Endothelial cell of umbilical vein (primary cell): ENCODE measurements around the gene DNAH10. TPM values are rescaled to one million over a fixed set of nuclear protein-coding genes. Genes with fewer than 3 reads are reported as not detected.

ENCODE experiments used
- BruUV-seq: library from RNA; stranded (reverse); fragments of 400-500 nt; replicated peaks from 2 replicates; lab custom pipeline; 2021; lab: Mats Ljungman, UMichigan
- CTCF ChIA-PET: fragments of 300-600, 350-600 bp; sonication (Branson Sonifier 250); formaldehyde crosslinking; loops from one replicate; lab custom pipeline; 2021; ENCODE audit warnings: antibody characterized with exemption, inconsistent platforms; lab: Charles Lee
- POLR2A ChIA-PET: fragments of 300-600, 350-600 bp; sonication (Branson Sonifier 250); formaldehyde crosslinking; loops from one replicate; lab custom pipeline; 2021; ENCODE audit warnings: antibody characterized with exemption, inconsistent platforms; lab: Charles Lee
- DNase-seq: peaks from one replicate; pipeline ENCODE4 v3.0.0-alpha.2; 2011; ENCODE audit warnings: low read depth, low spot score
- FAIRE-seq: peaks from 2 replicates; lab custom pipeline; 2011; peaks lifted over from hg19 to GRCh38; lab: Jason Lieb, UNC
- H2AFZ ChIP-seq: 2 replicates; pipeline ENCODE4 v1.6.0; 2012; ENCODE audit warnings: low read depth, low read length, control low read depth, inconsistent platforms
- H3K27ac ChIP-seq: 2 replicates; pipeline ENCODE4 v1.5.1; 2011; ENCODE audit warnings: low read depth, mild to moderate bottlenecking, control low read depth, low read length, moderate library complexity; ENCODE audit not compliant: insufficient read depth
- H3K27me3 ChIP-seq, 2 experiments: 2 replicates each; pipeline versions ENCODE4 v1.6.0 to v1.6.1; 2011; ENCODE audit warnings: low read length in 2 of 2, mixed read lengths in 1 of 2; ENCODE audit not compliant: control insufficient read depth in 2 of 2, insufficient read depth in 2 of 2
- H3K36me3 ChIP-seq, 2 experiments: 2 replicates in 1 of 2; 3 replicates in 1 of 2; pipeline ENCODE4 v1.5.1; 2011; ENCODE audit warnings: low read length in 2 of 2, mild to moderate bottlenecking in 1 of 2, moderate library complexity in 1 of 2; ENCODE audit not compliant: control insufficient read depth in 2 of 2, insufficient read depth in 2 of 2; ENCODE audit errors: extremely low read depth in 1 of 2
- H3K4me1 ChIP-seq: 3 replicates; pipeline ENCODE4 v1.5.1; 2011; ENCODE audit warnings: mild to moderate bottlenecking, low read length; ENCODE audit not compliant: control insufficient read depth, insufficient read depth; ENCODE audit errors: extremely low read depth
- H3K4me2 ChIP-seq: 2 replicates; pipeline ENCODE4 v1.6.1; 2011; ENCODE audit warnings: low read length, control low read depth, mixed read lengths; ENCODE audit not compliant: insufficient read depth
- H3K4me3 ChIP-seq, 3 experiments: fragments of 200-600 bp in 1 of 3; sonication (generic), shearing (Covaris generic) in 1 of 3; replicated peaks in 1 of 3; 2 replicates each; pipeline ENCODE4 v1.5.1; 2011 to 2016; ENCODE audit warnings: control low read depth in 3 of 3, low read length in 3 of 3, mild to moderate bottlenecking in 2 of 3, inconsistent platforms in 1 of 3, low read depth in 1 of 3, moderate library complexity in 1 of 3; ENCODE audit not compliant: insufficient read depth in 1 of 3
- H3K79me2 ChIP-seq: 2 replicates; pipeline ENCODE4 v1.6.0; 2012; ENCODE audit warnings: low read length, inconsistent platforms; ENCODE audit not compliant: control insufficient read depth, insufficient read depth
- H3K9ac ChIP-seq: replicated peaks from 2 replicates; pipeline ENCODE3; 2011; ENCODE audit warnings: low read length, control low read depth; ENCODE audit not compliant: insufficient read depth; ENCODE audit errors: extremely low read depth
- H3K9me1 ChIP-seq: replicated peaks from 3 replicates; pipeline ENCODE4 v1.6.0; 2011; ENCODE audit warnings: mild to moderate bottlenecking, low read length; ENCODE audit not compliant: control insufficient read depth, insufficient read depth; ENCODE audit errors: extremely low read depth
- H3K9me3 ChIP-seq: replicated peaks from 2 replicates; pipeline ENCODE4 v1.5.1; 2012; ENCODE audit warnings: low read length, inconsistent platforms; ENCODE audit not compliant: control insufficient read depth, insufficient read depth
- H4K20me1 ChIP-seq: replicated peaks from 2 replicates; pipeline ENCODE3; 2011; ENCODE audit warnings: mild to moderate bottlenecking, low read length; ENCODE audit not compliant: control insufficient read depth, insufficient read depth; ENCODE audit errors: extremely low read depth
- EZH2 ChIP-seq: IDR thresholded peaks from 2 replicates; pipeline ENCODE4 v1.6.1; 2012; ENCODE audit warnings: borderline replicate concordance, low read depth, mild to moderate bottlenecking, moderate library complexity, low read length, inconsistent platforms; ENCODE audit not compliant: severe bottlenecking
- FOS ChIP-seq: IDR thresholded peaks from 2 replicates; pipeline ENCODE4 v1.6.1; 2011; ENCODE audit warnings: mild to moderate bottlenecking, low read length, moderate library complexity, borderline replicate concordance; ENCODE audit not compliant: insufficient read depth
- GATA2 ChIP-seq: IDR thresholded peaks from 2 replicates; pipeline ENCODE4 v1.7.0; 2011; ENCODE audit warnings: low read depth, mild to moderate bottlenecking, moderate library complexity, mixed read lengths, low read length; ENCODE audit not compliant: insufficient read length, insufficient read depth
- JUN ChIP-seq: IDR thresholded peaks from 2 replicates; pipeline ENCODE4 v1.6.1; 2011; ENCODE audit warnings: borderline replicate concordance, low read depth; ENCODE audit not compliant: insufficient read length, insufficient read depth
- MYC ChIP-seq: IDR thresholded peaks from one replicate; pipeline ENCODE4 v1.6.1; 2011; ENCODE audit warnings: mild to moderate bottlenecking, low read depth, low read length
- POLR2A ChIP-seq: IDR thresholded peaks from 2 replicates; pipeline ENCODE4 v1.6.1; 2012; ENCODE audit warnings: low read depth, mild to moderate bottlenecking, control low read depth, low read length
- POLR2AphosphoS5 ChIP-seq: IDR thresholded peaks from 2 replicates; pipeline ENCODE4 v1.6.1; 2012; ENCODE audit warnings: low read depth, mild to moderate bottlenecking, control low read depth, low read length, moderate library complexity; ENCODE audit not compliant: insufficient read depth
- dilution Hi-C: fragments of 300-500 bp; cut with MboI; formaldehyde crosslinking; loops from one replicate; pipeline ENCODE4 v1.15.0; 2019; ENCODE audit warnings: low sequenced_read_pairs; ENCODE audit not compliant: extremely low pct_ligation_motif_present
- intact Hi-C: fragments of 100-400 bp; cut with micrococcal nuclease; formaldehyde crosslinking; loops from one replicate; pipeline ENCODE4 v1.10.0; 2022
- polyA plus RNA-seq, 4 experiments: library from polyadenylated mRNA; depleted of rRNA in 3 of 4; stranded (reverse) in 3 of 4; unstranded in 1 of 4; fragments of >200 nt; gene quantifications; 2 replicates each; pipeline versions ENCODE4 v1.2.1 to v1.2.3, GENCODE V29; 2011 to 2012; ENCODE audit warnings: missing spikeins in 1 of 4
- total RNA-seq: library from RNA; stranded (reverse); gene quantifications from 2 replicates; pipeline ENCODE4 v1.2.3, GENCODE V29; 2021
- TF ChIP-seq, protein P1 (sequence below): IDR thresholded peaks from 2 replicates; pipeline ENCODE4 v1.6.1; 2011; ENCODE audit not compliant: insufficient read depth, insufficient read length
- TF ChIP-seq, protein P2 (sequence below), 2 donors: IDR thresholded peaks; 1 replicate in 1 of 2; 2 replicates in 1 of 2; pipeline ENCODE4 v1.5.1; 2011; ENCODE audit warnings: low read length in 2 of 2, mild to moderate bottlenecking in 2 of 2, moderate library complexity in 2 of 2, control low read depth in 1 of 2, inconsistent platforms in 1 of 2, low read depth in 1 of 2; ENCODE audit not compliant: insufficient read depth in 1 of 2; ENCODE audit errors: extremely low read depth in 1 of 2

DNAH10 gene
- total and polyA plus RNA-seq, 2 donors (not counting 3 experiments of a cell fraction or from before 2014, with no cell fraction given), result 0.04 to 0.31 TPM

DNA sequence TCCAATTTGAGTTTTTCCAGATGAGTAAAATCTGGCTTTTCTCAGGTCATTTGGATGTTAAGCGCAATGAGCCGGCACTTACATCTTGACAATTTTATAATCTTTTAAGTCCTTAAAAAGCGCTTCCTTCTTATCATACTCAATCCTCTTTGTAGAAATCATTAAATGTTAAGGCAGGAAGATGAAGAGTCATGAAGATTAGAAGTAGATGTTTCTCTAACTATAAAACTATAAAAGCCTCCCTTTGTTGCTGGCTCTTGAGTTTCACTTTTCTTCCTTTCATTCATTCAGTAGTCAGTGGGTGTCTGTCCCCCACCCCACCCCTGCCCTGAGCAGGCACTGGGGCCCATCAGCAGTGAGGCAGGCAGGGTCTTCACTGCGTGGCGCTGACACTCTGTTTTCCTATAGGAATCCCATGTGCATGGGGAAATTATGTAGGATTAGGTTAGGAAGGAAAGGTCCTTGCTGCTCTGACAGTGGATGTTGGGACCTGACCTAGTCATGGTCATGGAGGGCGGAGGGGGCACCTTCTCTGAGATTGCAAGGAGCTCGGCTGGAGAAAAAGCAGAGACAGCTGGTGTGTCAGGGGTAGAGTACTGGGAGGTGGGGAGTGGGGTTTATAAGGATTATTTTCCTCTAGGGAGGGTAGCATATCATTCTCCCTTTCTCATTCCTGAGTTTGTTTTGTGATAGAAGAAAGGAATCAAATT is 144.8 kb downstream of the DNAH10 start:
- intact Hi-C loops, result loop anchor here (5.0 kb wide), 1 partner anchor 865 kb away; no protein-coding TSS in a partner anchor
- no TSS peak for BruUV-seq

DNA sequence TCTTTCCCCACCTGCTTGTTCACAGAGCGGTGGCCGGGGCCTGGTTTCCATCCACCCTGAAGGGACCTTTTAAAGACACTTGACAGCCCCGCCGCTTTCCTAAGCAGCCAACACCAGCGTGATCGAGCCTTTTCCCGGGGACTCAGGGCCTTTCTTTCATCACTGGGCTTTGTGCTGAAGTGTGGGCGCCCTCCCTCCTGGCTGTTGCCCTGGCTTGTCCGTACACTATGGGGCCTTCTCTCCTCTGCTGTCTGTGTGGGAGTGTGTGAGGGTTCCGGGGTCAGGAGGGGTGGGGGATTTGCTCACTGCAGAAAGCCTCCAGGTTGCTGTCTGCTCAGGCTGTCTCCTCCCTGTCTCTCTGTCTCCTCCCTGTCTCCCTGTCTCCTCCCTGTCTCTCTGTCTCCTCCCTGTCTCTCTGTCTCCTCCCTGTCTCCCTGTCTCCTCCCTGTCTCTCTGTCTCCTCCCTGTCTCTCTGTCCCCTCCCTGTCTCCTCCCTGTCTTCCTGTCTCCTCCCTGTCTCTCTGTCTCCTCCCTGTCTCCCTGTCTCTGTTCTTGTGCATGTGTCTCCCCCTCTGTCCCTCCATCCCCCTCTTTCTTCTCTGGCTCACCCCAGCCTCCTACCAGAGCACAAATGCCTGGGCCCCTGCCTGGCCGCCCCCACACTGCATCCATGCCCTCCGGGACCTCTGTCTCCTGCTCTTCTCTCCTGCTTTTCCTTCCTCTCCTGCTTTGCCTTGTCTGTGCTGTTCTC is 145.8 kb downstream of the DNAH10 start:
- BruUV-seq, result no TSS peak
- H3K4me2 ChIP-seq, result no peak overlapping the region
- no peak overlapping the region for H3K4me3 ChIP-seq
- no peaks in the 10 kb centered on the region for H3K36me3 ChIP-seq
- H3K79me2 ChIP-seq, result no peaks in the 10 kb centered on the region
- no peaks in the 10 kb centered on the region for H3K9me3 ChIP-seq
- dilution Hi-C loops (no loop called here), intact Hi-C loops (loop anchor here (5.0 kb wide), 1 partner anchor 864 kb away; no protein-coding TSS in a partner anchor)
- no peaks in the 10 kb centered on the region for H4K20me1 ChIP-seq
- no peak overlapping the region for H3K9ac ChIP-seq
- no peak overlapping the region for H3K27ac ChIP-seq
- no peak overlapping the region for H2AFZ ChIP-seq
- TF ChIP-seq FOS (no peak), GATA2 (no peak), POLR2A (no peak), EZH2 (no peak), POLR2AphosphoS5 (no peak), MYC (no peak), JUN (no peak)
- TF ChIP-seq, protein P1, sequence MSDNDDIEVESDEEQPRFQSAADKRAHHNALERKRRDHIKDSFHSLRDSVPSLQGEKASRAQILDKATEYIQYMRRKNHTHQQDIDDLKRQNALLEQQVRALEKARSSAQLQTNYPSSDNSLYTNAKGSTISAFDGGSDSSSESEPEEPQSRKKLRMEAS, result no peak
- TF ChIP-seq, protein P2, sequence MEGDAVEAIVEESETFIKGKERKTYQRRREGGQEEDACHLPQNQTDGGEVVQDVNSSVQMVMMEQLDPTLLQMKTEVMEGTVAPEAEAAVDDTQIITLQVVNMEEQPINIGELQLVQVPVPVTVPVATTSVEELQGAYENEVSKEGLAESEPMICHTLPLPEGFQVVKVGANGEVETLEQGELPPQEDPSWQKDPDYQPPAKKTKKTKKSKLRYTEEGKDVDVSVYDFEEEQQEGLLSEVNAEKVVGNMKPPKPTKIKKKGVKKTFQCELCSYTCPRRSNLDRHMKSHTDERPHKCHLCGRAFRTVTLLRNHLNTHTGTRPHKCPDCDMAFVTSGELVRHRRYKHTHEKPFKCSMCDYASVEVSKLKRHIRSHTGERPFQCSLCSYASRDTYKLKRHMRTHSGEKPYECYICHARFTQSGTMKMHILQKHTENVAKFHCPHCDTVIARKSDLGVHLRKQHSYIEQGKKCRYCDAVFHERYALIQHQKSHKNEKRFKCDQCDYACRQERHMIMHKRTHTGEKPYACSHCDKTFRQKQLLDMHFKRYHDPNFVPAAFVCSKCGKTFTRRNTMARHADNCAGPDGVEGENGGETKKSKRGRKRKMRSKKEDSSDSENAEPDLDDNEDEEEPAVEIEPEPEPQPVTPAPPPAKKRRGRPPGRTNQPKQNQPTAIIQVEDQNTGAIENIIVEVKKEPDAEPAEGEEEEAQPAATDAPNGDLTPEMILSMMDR (IDR thresholded peaks at IDR 0.05; ENCODE audit: extremely low read depth in 1 of 2, insufficient read depth in 1 of 2, low read depth in 1 of 2, low read length in 2 of 2), result no peak
- POLR2A ChIA-PET, result no interaction called here
- no peaks in the 10 kb centered on the region for H3K4me1 ChIP-seq
- H3K9me1 ChIP-seq, result no peaks in the 10 kb centered on the region
- H3K27me3 ChIP-seq, result peaks cover 0 to 5% of the 10 kb centered on the region in 2 experiments
- FAIRE-seq, result no peak
- CTCF ChIA-PET, result interaction anchor here (0.6 kb wide), 1 partner anchor 124 kb away, joined by 3 read pairs; no protein-coding TSS in a partner anchor
- DNase-seq, result no peak

More for the DNA sequence above, 144.8 kb downstream of the DNAH10 start:
- Histone ChIP-seq H2AFZ (no peak overlapping the region), H3K27me3 (peaks cover 0 to 5% of the 10 kb centered on the region in 2 experiments), H3K4me2 (no peak overlapping the region), H3K9me1 (no peaks in the 10 kb centered on the region), H4K20me1 (no peaks in the 10 kb centered on the region), H3K4me3 (no peak overlapping the region), H3K27ac (no peak overlapping the region), H3K36me3 (no peaks in the 10 kb centered on the region), H3K9ac (no peak overlapping the region), H3K4me1 (no peaks in the 10 kb centered on the region), H3K9me3 (no peaks in the 10 kb centered on the region), H3K79me2 (no peaks in the 10 kb centered on the region)
- POLR2A ChIA-PET, result no interaction called here
- dilution Hi-C loops, result no loop called here
- TF ChIP-seq EZH2 (no peak), MYC (no peak), JUN (no peak)
- CTCF ChIA-PET, result interaction anchor here (0.6 to 4.3 kb wide), 3 partner anchors 14 to 125 kb away, joined by 3 to 106 read pairs (median 4); no protein-coding TSS in a partner anchor
- DNase-seq, result no peak
- FAIRE-seq, result no peak
